GM18507 (cell line): ENCODE measurements around the gene ZNF486.
"Not testable (repeated sequence)": the region's sequence is repeated elsewhere in the genome, so short reads cannot be mapped to it uniquely, and the experiment has no call there.

ENCODE experiments used
- DNase-seq: peaks from one replicate; pipeline ENCODE4 v3.0.0; 2011; ENCODE audit warnings: low read depth; ENCODE audit not compliant: insufficient read length; ENCODE audit errors: extremely low spot score
- FAIRE-seq: peaks from 2 replicates; lab custom pipeline; 2011; peaks lifted over from hg19 to GRCh38; lab: Jason Lieb, UNC

The ZNF486 gene

DNA sequence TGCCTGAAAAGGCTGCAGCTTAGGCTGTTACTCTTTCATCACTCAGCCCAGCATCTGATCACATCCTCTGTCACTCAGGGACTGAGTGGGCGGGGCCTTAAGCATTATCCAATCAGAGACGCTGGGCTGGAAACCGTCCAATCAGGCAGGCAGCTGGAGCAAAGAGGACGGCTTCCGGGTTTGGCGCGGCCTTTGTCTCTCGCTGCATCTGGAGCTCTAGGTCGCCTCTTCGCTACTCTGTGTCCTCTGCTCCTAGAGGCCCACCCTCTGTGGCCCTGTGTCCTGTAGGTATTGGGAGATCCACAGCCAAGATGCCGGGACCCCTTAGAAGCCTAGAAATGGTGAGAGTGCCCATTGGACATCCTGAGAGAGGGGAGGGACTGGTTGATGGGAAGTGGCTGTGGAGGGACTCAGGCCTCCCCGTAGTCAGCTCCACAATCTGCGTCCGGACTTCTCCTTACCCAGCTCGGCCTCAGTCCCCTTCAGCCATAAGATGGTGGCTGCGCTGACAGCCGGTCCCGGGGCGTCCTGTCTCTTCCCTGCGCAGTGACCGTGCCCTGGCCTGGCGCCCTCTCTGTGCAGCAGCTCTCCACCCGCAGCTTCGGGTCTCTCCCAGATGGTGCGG lies at the start of gene ZNF486:
Gene ZNF486 (plus strand): TSS at position 195 of the 625 bp plus-strand sequence. CDS start 117 bp downstream, at position 312.
- no peak for FAIRE-seq

DNA sequence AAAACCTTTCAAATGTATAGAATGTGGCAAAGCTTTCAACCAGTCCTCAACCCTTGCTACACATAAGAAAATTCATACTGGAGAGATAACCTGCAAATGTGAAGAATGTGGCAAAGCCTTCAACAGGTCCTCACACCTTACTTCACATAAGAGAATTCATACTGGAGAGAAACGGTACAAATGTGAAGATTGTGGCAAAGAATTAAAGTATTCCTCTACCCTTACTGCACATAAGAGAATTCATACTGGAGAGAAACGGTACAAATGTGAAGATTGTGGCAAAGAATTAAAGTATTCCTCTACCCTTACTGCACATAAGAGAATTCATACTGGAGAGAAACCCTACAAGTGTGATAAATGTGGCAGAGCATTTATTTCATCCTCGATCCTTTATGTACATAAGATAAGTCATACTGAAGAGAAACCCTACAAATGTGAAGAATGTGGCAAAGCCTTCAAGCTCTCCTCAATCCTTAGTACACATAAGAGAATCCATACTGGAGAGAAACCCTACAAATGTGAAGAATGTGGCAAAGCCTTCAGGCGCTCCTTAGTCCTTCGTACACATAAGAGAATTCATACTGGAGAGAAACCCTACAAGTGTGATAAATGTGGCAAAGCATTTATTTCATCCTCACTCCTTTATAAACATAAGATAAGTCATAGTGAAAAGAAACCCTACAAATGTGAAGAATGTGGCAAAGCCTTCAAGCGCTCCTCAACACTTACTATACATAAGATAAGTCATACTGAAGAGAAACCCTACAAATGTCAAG lies 48.8 kb upstream of the ZNF486 start:
- not testable (repeated sequence) for DNase-seq, FAIRE-seq

More for the DNA sequence above, at the start of gene ZNF486:
- DNase-seq, result no peak

DNA sequence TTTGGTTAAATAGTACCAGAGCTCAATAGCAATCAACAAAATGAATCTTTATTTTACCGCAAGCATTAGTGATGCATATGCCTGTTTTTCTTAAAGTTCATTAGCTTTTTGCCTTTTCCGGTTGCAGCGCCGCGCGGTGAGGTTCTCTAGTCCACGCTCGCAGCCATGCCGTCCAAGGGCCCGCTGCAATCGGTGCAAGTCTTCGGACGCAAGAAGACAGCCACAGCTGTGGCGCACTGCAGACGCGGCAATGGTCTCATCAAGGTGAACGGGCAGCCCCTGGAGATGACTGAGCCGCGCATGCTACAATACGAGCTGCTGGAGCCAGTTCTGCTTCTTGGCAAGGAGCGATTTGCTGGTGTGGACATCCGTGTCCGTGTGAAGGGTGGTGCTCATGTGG lies 42.1 kb upstream of the ZNF486 start:
- no peak for FAIRE-seq
- DNase-seq, result no peak

DNA sequence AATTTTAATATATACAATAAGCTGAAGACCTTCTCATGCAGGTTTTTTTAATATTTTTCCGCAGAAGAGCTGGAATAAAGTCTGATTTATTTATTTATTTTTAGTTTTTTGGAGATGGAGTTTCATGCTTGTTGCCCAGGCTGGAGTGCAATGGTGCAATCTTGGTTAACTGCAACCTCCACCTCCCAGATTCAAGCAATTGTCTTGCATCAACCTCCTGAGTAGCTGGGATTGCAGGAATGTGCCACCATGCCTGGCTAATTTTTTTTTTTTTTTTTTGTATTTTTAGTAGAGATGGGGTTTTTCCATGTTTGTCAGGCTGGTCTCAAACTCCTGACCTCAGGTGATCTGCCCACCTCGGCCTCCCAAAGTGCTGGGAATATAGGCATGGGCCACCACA lies 34.1 kb upstream of the ZNF486 start:
- not testable (repeated sequence) for FAIRE-seq, DNase-seq

DNA sequence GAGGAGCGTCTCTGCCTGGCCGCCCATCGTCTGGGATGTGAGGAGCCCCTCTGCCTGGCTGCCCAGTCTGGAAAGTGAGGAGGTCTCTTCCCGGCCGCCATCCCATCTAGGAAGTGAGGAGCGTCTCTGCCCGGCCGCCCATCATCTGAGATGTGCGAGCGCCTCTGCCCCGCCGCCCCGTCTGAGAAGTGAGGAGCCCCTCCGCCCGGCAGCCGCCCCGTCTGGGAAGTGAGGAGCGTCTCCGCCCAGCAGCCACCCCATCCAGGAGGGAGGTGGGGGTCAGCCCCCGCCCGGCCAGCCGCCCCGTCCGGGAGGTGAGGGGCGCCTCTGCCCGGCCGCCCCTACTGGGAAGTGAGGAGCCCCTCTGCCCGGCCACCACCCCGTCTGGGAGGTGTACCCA lies 29.3 kb upstream of the ZNF486 start:
- not testable (repeated sequence) for DNase-seq, FAIRE-seq

DNA sequence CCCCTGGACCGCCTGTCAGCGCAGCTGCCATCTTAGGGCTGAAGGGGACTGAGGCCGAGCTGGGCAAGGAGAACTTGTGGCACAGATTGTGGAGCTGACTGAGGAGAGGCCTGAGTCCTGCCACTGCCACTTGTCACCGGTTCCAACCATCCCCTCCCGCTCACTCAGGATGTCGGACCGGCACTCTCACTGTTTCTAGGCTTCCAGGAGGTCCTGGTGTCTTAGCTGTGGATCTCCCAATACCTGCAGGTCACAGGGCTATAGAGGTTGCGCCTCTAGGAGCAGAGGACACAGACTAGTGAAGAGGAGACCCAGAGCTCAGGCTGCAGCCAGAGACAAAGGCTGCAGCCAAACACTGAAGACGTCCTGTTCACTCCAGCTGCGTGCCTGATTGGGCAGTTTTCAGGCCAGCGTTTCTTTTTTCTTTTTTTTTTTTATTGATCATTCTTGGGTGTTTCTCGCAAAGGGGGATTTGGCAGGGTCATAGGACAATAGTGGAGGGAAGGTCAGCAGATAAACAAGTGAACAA lies 15.3 kb upstream of the ZNF486 start:
- DNase-seq (no peak), FAIRE-seq (no peak)

DNA sequence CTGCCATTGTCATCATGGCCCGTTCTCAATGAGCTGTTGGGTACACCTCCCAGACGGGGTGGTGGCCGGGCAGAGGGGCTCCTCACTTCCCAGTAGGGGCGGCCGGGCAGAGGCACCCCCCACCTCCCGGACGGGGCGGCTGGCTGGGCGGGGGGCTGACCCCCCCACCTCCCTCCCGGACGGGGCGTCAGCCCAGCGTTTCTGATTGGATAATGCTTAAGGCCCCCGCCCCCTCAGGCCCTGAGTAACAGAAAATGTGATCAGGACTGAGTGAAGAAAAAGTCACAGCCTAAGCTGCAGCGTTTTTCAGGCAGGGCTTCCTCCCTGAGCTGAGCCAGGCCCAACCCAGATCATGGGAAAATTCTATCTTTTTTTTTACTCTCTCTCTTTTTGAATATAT lies 14.5 kb upstream of the ZNF486 start:
- FAIRE-seq, DNase-seq: not testable (repeated sequence)

DNA sequence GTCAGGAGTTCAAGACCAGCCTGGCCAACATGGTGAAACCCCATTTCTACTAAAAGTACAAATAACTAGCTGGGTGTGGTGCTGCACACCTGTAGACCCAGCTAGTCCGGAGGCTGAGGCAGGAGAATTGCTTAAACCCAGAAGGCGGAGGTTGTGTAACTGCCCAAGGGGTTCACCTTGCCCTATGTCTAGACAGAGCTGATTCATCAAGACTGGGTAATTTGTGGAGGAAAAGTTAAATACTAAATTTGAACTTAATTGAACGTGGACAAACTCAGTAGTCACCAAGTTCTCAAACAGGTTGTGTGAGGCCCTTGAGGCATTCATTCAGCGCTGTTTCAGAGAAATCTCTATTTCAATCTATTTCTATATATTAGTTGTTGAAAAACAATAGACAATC lies 13.7 kb upstream of the ZNF486 start:
- no peak for FAIRE-seq

DNA sequence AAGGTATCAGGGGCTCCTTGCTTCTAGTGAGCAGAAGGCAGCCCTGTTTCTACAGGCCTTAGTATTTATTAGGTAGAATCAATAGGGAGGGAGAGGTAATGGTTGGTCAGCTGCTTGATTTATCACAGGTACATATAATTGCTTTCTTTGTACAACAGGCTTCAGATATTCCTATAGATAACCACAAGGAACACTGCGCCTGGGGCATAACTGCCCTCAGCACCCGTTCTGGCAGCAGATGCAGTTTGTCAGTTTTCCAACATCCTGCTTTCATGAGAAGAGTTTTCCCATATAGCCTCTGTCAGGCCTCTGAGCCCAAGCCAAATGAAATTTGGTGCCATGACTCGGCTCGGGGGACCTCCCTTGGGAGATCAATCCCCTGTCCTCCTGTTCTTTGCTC lies 12.4 kb upstream of the ZNF486 start:
- no peak for DNase-seq
- FAIRE-seq, result no peak

More for the DNA sequence above, 13.7 kb upstream of the ZNF486 start:
- no peak for DNase-seq

DNA sequence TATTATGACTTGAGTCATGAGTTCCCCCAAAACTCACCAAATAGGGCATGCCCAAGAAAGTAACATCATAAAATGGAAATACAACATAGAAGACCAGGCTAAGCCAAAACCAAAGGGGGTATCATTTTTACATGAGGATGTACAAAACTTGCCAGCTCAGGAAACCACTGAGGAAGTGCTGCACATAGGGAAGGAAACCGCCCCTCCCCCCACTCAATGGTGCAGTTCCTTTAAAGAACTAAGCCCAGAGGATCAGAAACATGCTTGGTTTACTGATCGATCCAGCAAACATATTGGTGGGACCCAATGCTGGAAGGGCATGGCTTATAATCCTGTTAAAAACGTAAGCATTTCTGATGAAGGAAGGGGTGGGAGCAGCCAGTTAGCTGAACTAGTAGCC lies 4.2 kb upstream of the ZNF486 start:
- DNase-seq, result no peak
- FAIRE-seq, result no peak

DNA sequence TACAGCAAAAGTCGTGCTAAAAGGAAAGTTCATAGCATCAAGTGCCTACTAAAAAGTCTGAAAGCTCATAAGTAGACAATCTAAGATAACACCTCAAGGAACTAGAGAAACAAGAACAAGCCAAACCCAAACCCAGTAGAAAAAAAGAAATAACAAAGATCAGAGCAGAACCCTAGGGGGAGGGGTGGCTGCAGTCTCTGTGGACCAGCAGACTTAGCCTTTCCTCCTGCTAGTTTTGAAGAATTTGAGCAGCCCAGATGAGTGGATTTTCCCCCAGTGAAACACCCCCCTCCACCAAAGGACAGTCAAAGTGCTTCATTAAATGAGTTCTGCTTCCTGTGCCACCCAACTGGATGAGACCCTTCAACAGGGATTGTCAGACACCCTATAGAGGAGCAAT lies 2.6 kb upstream of the ZNF486 start:
- no peak for FAIRE-seq
- DNase-seq, result no peak

DNA sequence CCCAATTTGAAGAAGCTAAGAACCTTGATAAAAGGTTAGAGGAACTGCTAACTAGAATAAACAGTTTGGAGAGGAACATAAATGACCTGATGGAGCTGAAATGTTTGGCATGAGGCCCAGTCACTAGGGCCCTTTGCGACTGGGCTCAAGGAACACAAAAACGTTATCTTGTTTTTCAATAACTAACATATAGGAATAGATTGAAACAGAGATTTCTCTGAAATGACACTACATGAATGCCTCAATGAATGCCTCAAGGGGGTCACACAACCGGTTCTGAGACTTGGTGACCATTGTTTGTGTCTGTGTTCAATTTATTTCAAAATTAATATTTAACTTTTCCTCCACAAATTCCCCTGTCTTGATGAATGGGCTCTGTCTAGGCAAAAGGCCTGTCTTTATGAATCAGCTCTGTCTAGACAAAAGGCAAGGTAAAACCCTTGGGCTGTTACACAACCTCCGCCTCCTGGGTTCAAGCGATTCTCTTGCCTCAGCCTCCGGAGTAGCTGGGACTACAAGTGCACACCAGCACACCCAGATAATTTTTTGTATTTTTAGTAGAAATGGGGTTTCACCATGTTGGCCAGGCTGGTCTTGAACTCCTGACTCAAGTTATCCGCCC lies 932 bp upstream of the ZNF486 start:
- FAIRE-seq (no peak), DNase-seq (no peak)

DNA sequence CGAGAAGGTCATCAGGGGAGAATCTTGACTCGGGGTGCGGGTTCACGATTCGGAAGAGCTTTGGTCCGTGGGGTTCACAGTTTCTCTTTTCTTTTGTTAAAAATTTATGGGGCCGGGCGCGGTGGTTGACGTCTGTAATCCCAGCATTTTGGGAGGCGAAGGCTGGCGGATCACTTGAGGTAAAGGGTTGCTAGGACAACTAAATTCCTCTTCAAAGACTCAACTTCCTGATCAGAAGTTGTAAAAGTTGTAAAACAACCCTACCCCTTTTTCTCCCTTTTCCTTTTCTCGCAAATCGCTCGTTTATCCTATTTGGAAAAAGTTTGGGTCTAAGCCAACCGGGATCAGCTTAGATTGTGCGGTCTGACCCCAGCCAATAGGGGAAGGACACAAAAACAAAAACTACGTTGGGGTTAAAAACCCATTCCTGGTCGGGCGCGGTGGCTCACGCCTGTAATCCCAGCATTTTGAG lies 673 bp downstream of the ZNF486 start:
- DNase-seq, result no peak
- FAIRE-seq, result no peak

DNA sequence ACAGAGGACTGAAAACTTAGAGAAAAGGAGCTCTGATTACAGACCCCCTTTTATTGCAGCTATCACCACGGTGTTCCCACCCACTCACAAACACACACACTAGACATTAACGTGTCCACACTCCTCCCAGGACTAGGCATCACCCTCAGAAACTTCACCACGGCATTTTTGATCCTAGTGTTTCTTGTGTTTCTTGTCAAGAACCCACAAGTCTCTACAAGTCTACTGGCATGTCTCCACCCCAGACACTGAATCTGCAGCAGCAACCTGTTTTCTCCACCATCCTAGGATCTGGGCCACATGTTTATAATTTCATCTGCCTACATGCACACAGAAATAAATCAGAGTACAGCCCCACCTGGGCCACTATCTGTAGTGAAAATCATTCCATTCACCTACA lies 4.3 kb downstream of the ZNF486 start:
- FAIRE-seq, result no peak
- DNase-seq, result no peak

DNA sequence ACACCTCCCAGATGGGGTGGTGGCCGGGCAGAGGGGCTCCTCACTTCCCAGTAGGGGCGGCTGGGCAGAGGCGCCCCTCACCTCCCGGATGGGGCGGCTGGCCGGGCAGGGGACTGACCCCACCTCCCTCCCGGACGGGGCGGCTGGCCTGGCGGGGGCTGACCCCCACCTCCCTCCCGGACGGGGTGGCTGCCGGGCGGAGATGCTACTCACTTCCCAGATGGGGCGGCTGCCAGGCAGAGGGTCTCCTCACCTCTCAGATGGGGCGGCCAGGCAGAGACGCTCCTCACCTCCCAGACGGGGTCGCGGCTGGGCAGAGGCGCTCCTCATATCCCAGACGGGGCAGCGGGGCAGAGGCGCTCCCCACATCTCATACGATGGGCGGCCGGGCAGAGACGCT lies 8.8 kb downstream of the ZNF486 start:
- not testable (repeated sequence) for DNase-seq, FAIRE-seq

DNA sequence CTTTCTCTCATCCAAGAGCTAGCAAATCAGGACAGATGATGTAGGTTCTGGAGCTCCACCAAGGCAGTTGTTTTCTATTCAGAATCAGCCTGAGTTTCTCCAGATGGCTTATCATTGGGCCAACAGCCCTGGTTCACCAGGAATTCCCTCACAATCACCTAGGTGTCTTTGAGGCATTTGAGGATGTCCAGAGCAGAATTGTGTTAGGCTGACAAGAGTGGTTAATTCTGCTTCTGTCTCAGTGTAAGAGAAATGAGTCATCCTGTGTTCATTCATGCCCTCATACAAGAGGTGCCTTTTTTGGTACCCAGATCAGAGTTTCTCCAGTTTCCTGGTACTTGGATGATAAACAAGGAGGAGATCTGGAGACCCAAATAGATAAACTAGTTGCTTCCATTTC lies 12.9 kb downstream of the ZNF486 start:
- not testable (repeated sequence) for DNase-seq, FAIRE-seq

DNA sequence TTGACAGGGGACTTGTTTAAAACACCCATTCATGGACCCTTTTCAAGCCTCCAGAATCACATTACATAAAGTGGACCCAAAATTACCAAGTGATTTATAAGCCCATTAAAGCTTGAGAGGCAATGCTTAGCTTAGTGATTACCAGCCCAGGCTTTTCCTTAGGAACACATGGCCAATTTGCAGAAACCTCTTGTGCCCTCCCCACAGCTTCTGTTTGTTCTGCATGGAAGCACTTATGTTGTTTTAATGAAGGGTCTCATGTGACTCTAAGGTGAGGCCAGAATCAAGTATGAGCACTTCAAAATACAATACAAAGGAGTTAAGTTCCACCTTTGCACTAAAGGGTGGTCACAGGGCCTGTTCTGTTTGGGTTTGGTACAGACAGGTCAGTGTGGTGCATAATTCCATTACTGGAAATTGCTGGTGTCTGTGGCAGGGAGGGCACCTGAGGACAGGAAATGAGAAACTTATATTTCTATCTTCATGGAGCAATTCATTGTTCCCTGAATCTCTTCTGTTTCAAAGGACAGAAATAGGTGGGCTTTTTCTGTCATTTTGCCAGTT lies 15.3 kb downstream of the ZNF486 start:
- FAIRE-seq, result no peak
- DNase-seq, result no peak

DNA sequence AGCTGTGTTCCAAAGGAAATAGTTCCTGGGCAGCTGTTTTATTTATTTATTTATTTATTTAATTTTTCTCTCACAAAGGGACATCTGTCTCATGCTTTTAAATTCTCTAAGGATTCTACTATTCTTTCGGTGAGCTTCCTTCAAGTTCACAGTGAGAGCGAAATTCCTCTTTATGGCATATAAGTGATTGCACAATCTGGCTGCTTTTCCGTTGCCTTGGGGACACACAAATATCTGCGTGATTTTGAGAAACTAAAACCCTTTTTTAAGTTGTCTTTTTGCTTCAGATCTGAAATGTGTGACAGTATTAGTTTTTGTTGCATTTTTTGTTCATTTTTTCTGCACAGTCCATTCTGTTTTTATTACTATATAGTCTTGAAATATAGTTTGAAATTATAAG lies 19.2 kb downstream of the ZNF486 start:
- no peak for DNase-seq
- no peak for FAIRE-seq

DNA sequence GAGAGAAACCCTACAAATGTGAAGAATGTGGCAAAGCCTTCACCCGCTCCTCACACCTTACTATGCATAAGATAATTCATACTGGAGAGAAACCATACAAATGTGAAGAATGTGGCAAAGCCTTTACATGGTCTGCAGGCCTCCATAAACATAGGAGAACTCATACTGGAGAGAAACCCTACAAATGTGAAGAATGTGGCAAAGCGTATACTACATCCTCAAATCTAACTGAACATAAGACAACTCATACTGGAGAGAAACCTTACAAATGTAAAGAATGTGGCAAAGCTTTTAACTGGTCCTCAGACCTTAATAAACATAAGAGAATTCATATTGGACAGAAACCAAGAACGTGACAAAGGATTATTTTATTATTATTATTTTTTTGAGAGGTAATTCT lies 30.7 kb downstream of the ZNF486 start:
- FAIRE-seq (no peak), DNase-seq (no peak)

DNA sequence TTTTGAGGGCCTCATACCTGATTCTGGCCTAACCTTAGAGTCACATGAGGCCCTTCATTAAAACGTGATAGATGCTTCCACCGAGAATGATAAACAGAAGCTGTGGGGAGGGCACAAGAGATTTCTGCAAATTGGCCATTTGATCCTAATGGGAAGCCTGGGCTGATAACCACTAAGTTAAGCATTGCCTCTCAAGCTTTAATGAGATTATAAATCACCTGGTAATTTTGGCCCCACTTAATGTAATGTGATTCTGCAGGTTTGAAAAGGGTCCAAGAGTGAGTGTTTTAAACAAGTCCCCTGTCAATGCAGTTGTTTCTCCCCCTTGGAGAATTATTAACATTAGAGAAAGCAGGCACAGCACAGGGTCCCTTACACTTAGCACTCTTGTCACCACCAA lies 42.0 kb downstream of the ZNF486 start:
- DNase-seq, result no peak
- no peak for FAIRE-seq
